RWPE1 (cell line): ENCODE data around the gene CELF1.

Experiments
- CTCF ChIA-PET: fragments of 350-600 bp; sonication (Branson Sonifier 250); formaldehyde crosslinking; extraction: SDS; loops from one replicate; lab custom pipeline; 2021; lab: Yijun Ruan, JAX
- POLR2A ChIA-PET: fragments of 400-600 bp; formaldehyde crosslinking; extraction: SDS; loops from one replicate; lab custom pipeline; 2020; ENCODE audit warnings: antibody characterized with exemption; ENCODE audit not compliant: low non-redundant PET; lab: Yijun Ruan, JAX
- DNase-seq: peaks from one replicate; pipeline ENCODE4 v3.0.0; 2012; ENCODE audit warnings: low spot score
- H3K27ac ChIP-seq: fragments of 450-650 bp; 2 replicates; pipeline ENCODE4 v1.5.1; 2017
- TF ChIP-seq, protein P1 (sequence below): fragments of 450-650 bp; conservative IDR thresholded peaks from 2 replicates; pipeline ENCODE4 v1.5.1; 2017; ENCODE audit warnings: low read depth, mild to moderate bottlenecking

CELF1 gene

GRCh38 chr11:47524291-47524874, 28.5 kb downstream of the CELF1 start:
- peak overlapping the region; percentile 88 for H3K27ac ChIP-seq
- DNase-seq: peak; percentile 21
- ChIA-PET POLR2A (interaction anchor here (0.5 kb wide), 1 partner anchor 116 kb away, joined by 3 read pairs; the partner anchor contains the start of gene SLC39A13), CTCF (interaction anchor here (0.8 to 0.9 kb wide), 2 partner anchors 15 to 387 kb away, joined by 3 to 4 read pairs; no protein-coding TSS in a partner anchor)
- TF ChIP-seq, protein P1, sequence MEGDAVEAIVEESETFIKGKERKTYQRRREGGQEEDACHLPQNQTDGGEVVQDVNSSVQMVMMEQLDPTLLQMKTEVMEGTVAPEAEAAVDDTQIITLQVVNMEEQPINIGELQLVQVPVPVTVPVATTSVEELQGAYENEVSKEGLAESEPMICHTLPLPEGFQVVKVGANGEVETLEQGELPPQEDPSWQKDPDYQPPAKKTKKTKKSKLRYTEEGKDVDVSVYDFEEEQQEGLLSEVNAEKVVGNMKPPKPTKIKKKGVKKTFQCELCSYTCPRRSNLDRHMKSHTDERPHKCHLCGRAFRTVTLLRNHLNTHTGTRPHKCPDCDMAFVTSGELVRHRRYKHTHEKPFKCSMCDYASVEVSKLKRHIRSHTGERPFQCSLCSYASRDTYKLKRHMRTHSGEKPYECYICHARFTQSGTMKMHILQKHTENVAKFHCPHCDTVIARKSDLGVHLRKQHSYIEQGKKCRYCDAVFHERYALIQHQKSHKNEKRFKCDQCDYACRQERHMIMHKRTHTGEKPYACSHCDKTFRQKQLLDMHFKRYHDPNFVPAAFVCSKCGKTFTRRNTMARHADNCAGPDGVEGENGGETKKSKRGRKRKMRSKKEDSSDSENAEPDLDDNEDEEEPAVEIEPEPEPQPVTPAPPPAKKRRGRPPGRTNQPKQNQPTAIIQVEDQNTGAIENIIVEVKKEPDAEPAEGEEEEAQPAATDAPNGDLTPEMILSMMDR: no peak

DNA sequence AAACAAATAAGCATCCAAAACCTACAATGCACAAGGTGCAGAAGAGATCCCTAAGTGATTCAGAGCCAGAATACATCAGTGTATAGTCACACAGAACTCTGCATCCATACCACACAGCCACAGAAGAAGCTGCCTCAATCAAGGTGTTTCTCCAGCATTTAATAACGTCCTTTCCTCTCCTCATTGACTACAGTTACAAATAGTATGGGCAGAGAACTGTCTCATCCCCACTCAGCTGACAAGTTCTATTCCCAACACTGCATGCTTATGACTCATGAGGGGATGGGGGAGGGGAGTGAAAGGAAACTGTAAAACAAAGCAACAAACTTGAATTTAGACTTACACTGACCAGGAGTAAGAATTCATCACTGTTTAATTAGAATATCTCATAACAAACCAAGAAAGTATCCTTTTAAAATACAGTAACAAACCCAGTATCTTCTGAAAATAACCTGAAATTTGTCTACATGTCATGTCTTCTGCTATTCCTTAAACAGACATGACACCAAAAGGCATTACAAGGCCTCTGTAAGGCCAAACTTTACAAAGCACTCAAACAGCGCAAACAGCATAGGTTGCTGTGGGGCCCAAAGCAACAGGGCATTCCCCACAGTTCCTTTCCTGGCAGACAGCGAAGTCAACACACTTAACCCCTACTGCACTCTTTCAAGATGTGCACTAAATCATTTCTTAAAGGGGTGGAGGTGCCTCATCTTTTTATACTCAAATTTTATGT, 29.3 kb downstream of the CELF1 start:
- peak; percentile 78 for DNase-seq
- no peak overlapping the region for H3K27ac ChIP-seq
- TF ChIP-seq, protein P1: no peak
- ChIA-PET POLR2A (no interaction called here), CTCF (interaction anchor here (1.6 kb wide), 1 partner anchor 17 kb away, joined by 3 read pairs; no protein-coding TSS in a partner anchor)

DNA sequence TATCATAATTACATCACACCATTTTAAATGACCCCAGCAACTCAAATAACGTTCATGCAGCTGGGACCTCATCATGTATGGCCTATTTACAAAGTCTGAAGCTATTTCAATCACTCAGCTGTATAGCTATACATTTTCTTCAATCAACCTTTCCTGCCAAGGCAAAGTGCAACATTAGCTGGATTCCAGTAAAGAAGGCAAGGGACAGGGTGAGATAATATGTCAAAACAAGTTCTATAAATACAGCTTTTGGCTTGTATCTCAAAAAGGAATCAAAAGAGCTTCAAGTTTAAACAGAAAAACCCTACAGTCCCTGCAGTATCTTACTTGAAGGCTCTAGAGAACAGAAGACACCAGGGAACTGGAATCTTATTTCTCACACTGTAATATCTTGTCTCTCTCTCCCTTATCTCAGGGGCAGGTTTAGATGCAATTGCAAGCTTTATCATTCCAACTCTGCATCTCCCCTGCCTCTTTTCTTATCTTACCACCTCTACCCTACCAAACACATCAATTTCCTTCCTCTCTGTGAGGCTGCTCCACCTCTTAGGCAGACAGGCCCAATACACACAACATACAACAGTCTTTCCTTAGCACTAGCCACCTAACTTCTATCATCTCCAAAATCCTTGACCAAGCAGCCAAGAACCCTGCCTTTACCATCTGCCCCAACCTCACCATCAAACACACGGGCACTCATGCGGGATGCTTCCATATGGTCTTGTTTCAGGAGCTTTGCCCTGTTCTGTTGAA, 34.5 kb downstream of the CELF1 start:
- TF ChIP-seq, protein P1: no peak
- POLR2A ChIA-PET: no interaction called here
- CTCF ChIA-PET: no interaction called here
- no peak for DNase-seq
- no peak overlapping the region for H3K27ac ChIP-seq

DNA sequence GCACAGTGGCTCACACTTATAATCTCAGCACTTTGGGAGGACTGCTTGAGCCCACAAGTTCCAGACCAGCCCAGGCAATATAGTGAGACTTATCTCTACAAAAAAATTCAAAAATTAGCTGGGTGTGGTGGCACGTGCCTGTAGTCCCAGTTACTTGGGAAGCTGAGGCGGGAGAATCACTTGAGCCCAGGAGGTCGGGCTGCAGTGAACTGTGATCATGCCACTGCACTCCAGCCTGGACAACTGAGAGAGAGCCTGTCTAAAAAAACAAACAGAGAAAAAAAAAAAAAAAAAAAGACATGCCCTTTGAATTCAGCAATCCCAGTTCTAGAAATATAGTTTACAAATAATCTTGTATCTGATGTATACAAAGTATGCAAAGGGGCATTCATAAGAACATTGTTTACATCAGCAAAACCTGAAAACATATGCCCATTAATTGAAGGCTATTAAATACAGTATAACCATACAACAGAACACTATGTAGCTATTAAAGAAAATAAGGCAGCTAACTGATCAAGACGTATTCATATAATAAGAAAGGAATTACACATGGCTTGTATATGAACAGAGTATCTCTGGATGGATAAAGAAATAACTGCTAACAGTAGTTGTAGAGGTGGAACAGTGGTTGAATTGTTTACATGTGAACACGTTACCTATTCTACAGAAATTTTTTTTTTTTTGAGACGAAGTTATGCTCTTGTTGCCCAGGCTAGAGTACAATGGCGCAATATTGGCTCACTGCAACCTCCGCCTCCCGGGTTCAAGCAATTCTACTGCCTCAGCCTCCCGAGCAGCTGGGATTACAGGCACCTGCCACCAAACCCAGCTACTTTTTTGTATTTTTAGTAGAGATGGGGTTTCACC, 35.7 kb downstream of the CELF1 start:
- H3K27ac ChIP-seq: peak overlapping the region; percentile 56
- POLR2A ChIA-PET: no interaction called here
- TF ChIP-seq, protein P1: no peak
- DNase-seq: no peak
- CTCF ChIA-PET: no interaction called here

- no peak for DNase-seq
- POLR2A ChIA-PET: no interaction called here
- CTCF ChIA-PET: interaction anchor here (0.6 kb wide), 1 partner anchor 21 kb away, joined by 4 read pairs; no protein-coding TSS in a partner anchor
- H3K27ac ChIP-seq: peak overlapping the region; percentile 66
- TF ChIP-seq, protein P1: no peak
Observed at GRCh38 chr11:47516155-47516554, 36.8 kb downstream of the CELF1 start.
